GM23248 (cell line): Measurements from ENCODE around the gene ACTL6B.

Experiments
- EZH2 ChIP-seq: fragments of 200-600 bp; sonication (generic); IDR thresholded peaks from 2 replicates; pipeline ENCODE4 v1.6.1; 2018; ENCODE audit warnings: antibody characterized with exemption, mild to moderate bottlenecking; ENCODE audit not compliant: insufficient read depth, poor library complexity, severe bottlenecking
- EZH2phosphoT487 ChIP-seq: fragments of 200-600 bp; sonication (generic); IDR thresholded peaks from 2 replicates; pipeline ENCODE4 v1.6.1; 2018; ENCODE audit warnings: antibody characterized with exemption, moderate library complexity, mild to moderate bottlenecking, low read depth; ENCODE audit not compliant: insufficient read depth

GRCh38 chr7:100621554-100621953 lies 34.7 kb downstream of the ACTL6B start:
- TF ChIP-seq EZH2 (no peak), EZH2phosphoT487 (no peak)
